Measurements from ENCODE around the gene RASGRP1.

DNA sequence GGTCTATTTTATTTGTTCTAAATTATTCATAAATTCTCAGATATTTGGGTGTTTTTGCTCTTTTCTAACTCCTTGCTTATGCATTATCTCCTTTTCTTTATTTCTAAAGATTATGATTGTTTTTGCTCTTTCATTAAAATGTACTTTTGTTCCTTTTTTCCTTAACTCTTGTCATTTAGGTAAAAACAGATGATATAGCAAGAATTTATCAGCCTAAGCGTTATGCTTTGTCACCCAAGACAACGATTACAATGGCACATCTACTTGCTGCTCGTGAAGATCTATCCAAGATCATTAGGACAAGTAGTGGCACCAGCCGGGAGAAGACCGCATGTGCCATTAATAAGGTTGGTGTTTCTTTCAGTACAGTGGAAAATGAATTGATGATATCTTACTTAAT lies 83.5 kb downstream of the RASGRP1 start:
- no peak for TF ChIP-seq ZNF384 (IDR thresholded peaks at IDR 0.05)
- TF ChIP-seq SP1 (IDR thresholded peaks at IDR 0.05) = no peak
- TF ChIP-seq FOXA1 (IDR thresholded peaks at IDR 0.05) = no peak
- no peak for TF ChIP-seq ARNT (IDR thresholded peaks at IDR 0.05)
- TF ChIP-seq PKNOX1 (IDR thresholded peaks at IDR 0.05) = no peak
- no peak for TF ChIP-seq SUZ12 (IDR thresholded peaks at IDR 0.05)
- no peak for TF ChIP-seq FOXM1 (IDR thresholded peaks at IDR 0.05; ENCODE audit: borderline replicate concordance)
- TF ChIP-seq ELF4 (IDR thresholded peaks at IDR 0.05) = no peak
- no peak for TF ChIP-seq BHLHE40 (IDR thresholded peaks at IDR 0.05; ENCODE audit: borderline replicate concordance)
- TF ChIP-seq CTBP1 (IDR thresholded peaks at IDR 0.05; ENCODE audit: borderline replicate concordance) = no peak
- TF ChIP-seq TARDBP (IDR thresholded peaks at IDR 0.05) = no peak
